Ishikawa (cell line): ENCODE measurements around the gene IFI27L2.

Experiments
- FOXM1 ChIP-seq: IDR thresholded peaks from 2 replicates; pipeline ENCODE4 v1.6.1; 2012; ENCODE audit warnings: low read depth, borderline replicate concordance
- MAX ChIP-seq: IDR thresholded peaks from 2 replicates; pipeline ENCODE4 v1.6.1; 2012
- RAD21 ChIP-seq: IDR thresholded peaks from 2 replicates; pipeline ENCODE4 v1.6.1; 2012; ENCODE audit warnings: low read depth
- REST ChIP-seq: IDR thresholded peaks from 2 replicates; pipeline ENCODE4 v1.6.1; 2012; ENCODE audit warnings: low read depth, mild to moderate bottlenecking
- TAF1 ChIP-seq: IDR thresholded peaks from 2 replicates; pipeline ENCODE4 v1.6.1; 2012; ENCODE audit warnings: low read depth, mild to moderate bottlenecking
- TEAD4 ChIP-seq: IDR thresholded peaks from 2 replicates; pipeline ENCODE4 v1.6.1; 2012

DNA sequence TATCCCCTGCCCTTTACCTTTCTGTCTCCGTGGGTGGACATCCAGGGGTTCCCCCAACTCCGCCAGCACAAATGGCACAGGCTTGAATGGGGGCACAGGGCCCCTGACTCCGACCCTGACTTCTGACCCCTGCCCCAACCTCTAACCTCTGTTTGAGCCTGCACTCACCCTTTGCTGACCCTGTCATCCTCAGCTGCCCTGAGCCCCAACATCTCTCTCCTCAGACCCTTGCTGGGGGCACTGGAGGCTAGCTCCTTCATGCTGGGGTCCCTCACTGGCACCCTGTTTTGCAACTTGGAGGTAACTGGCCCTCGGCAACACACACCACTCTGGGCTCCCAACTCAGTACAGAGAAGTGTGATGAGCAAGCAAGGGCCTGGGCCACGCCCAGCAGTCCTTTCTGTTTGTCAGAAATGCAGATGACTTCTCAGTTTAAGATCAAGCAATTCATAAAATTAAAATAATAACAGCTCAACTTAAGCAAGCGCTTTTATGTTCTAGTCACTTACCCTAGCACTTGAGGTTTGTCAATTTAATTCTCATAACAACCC is 16.8 kb downstream of the IFI27L2 start:
- TF ChIP-seq RAD21: no peak
- no peak for TF ChIP-seq MAX
- TF ChIP-seq TAF1: no peak
- TF ChIP-seq REST: no peak
- TF ChIP-seq FOXM1: no peak
- TF ChIP-seq TEAD4: no peak
